Lung (tissue), 12 donors: ENCODE results near the gene SUSD1. TPM values are rescaled to one million over a fixed set of nuclear protein-coding genes. Genes with fewer than 3 reads are reported as not detected.

Experiments used
- ATAC-seq: fragments of 200-7000 bp; cut with Tn5 transposase; one replicate; pipeline ENCODE4 v1.9.1; 2020; ENCODE audit warnings: moderate number of reproducible peaks; ENCODE audit not compliant: insufficient read depth, low FRiP score
- DNase-seq, 3 donors: peaks; one replicate each; pipeline ENCODE4 v3.0.0-alpha.2; 2013 to 2017
- H3K27ac ChIP-seq, 2 donors: one replicate each; pipeline ENCODE4 v1.5.1; 2013; ENCODE audit warnings: mild to moderate bottlenecking in 2 of 2, moderate library complexity in 2 of 2, control low read depth in 1 of 2, inconsistent platforms in 1 of 2, low read depth in 1 of 2, low read length in 1 of 2
- H3K27me3 ChIP-seq, 3 donors: one replicate each; pipeline ENCODE4 v1.5.1; 2013; ENCODE audit warnings: low read length in 2 of 3; ENCODE audit not compliant: control insufficient read depth in 3 of 3, insufficient read depth in 3 of 3
- H3K36me3 ChIP-seq, 4 donors: one replicate each; pipeline ENCODE4 v1.5.1; 2013; ENCODE audit warnings: low read length in 4 of 4, mild to moderate bottlenecking in 1 of 4, moderate library complexity in 1 of 4; ENCODE audit not compliant: control insufficient read depth in 4 of 4, insufficient read depth in 4 of 4
- H3K4me1 ChIP-seq, 5 donors: one replicate each; pipeline ENCODE4 v1.5.1; 2013; ENCODE audit warnings: low read length in 5 of 5, mild to moderate bottlenecking in 2 of 5, moderate library complexity in 1 of 5; ENCODE audit not compliant: control insufficient read depth in 5 of 5, insufficient read depth in 5 of 5
- H3K4me3 ChIP-seq: one replicate; pipeline ENCODE4 v1.5.1; 2013; ENCODE audit warnings: mild to moderate bottlenecking, control low read depth, moderate library complexity
- H3K9ac ChIP-seq, 2 donors: one replicate each; pipeline ENCODE4 v1.5.1; 2013; ENCODE audit warnings: low read length in 2 of 2, control low read depth in 1 of 2; ENCODE audit not compliant: insufficient read depth in 1 of 2
- H3K9me3 ChIP-seq, 4 donors: one replicate each; pipeline ENCODE4 v1.5.1; 2013; ENCODE audit warnings: low read length in 3 of 4, mild to moderate bottlenecking in 1 of 4, moderate library complexity in 1 of 4; ENCODE audit not compliant: control insufficient read depth in 4 of 4, insufficient read depth in 3 of 4
- WGBS, 2 donors: extraction: QIAGEN DNeasy Blood & Tissue Kit; methylation state at CpG; one replicate each; pipeline ENCODE4 v1.1.7; 2013; 5-methylcytosine and 5-hydroxymethylcytosine counted together
- polyA plus RNA-seq, 2 donors: library from polyadenylated mRNA; stranded (reverse); fragments of 200-250 nt; gene quantifications; one replicate each; pipeline ENCODE4 v1.2.1, GENCODE V29; 2013
- total RNA-seq, 2 donors: library from RNA; depleted of rRNA in 1 of 2; stranded (reverse); fragments of >200 nt in 1 of 2; gene quantifications; one replicate each; pipeline ENCODE4 v1.2.1, GENCODE V29; 2014 to 2021
- TF ChIP-seq, protein P1 (sequence below): IDR thresholded peaks from 2 replicates; pipeline ENCODE4 v1.5.1; 2012; ENCODE audit warnings: mild to moderate bottlenecking; ENCODE audit errors: control extremely low read depth, extremely low read depth
- donor health status: control.
- donor health status: control.
- donor health status: Bipolar disorder and iron deficiency.
- donor health status: healthy.
- donor health status: DM: yes; HTN: yes; CAD: no.

Gene SUSD1
- total and polyA plus RNA-seq, 4 donors, result 4.4 to 26.6 (median 21.1) TPM

DNA sequence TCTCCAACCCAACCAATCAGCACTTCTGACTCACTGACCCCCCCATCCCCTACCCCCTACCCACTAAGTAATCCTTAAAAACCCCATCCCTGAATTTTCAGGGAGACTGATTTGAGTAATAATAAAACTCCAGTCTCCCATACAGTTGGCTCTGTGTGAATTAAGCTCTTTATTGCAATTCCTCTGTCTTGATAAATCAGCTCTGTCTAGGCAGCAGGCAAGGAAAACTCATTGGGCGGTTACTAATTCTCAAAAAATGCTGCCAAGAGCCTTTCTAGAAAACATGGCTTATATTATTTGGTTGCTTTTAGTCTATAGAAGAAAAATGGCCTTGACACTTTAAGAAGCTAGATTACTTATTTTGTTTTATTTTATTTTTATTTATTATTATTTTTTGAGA, 131.7 kb downstream of the SUSD1 start:
- peaks cover 0 to 9% (median 2%) of the 10 kb centered on the region in 4 donors for H3K36me3 ChIP-seq
- no peaks in the 10 kb centered on the region for H3K9me3 ChIP-seq
- ATAC-seq (no peak), DNase-seq (no peak)
- H3K27me3 ChIP-seq, result no peaks in the 10 kb centered on the region
- H3K4me1 ChIP-seq, result peaks cover 0 to 5% (median 0%) of the 10 kb centered on the region in 5 donors
- no peak overlapping the region for H3K27ac ChIP-seq
- TF ChIP-seq, protein P1, sequence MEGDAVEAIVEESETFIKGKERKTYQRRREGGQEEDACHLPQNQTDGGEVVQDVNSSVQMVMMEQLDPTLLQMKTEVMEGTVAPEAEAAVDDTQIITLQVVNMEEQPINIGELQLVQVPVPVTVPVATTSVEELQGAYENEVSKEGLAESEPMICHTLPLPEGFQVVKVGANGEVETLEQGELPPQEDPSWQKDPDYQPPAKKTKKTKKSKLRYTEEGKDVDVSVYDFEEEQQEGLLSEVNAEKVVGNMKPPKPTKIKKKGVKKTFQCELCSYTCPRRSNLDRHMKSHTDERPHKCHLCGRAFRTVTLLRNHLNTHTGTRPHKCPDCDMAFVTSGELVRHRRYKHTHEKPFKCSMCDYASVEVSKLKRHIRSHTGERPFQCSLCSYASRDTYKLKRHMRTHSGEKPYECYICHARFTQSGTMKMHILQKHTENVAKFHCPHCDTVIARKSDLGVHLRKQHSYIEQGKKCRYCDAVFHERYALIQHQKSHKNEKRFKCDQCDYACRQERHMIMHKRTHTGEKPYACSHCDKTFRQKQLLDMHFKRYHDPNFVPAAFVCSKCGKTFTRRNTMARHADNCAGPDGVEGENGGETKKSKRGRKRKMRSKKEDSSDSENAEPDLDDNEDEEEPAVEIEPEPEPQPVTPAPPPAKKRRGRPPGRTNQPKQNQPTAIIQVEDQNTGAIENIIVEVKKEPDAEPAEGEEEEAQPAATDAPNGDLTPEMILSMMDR, result no peak
- WGBS, 2 donors, result 92 to 100% methylated on average over 1 of the region's 1 CpG
- no peak overlapping the region for H3K9ac ChIP-seq
- H3K4me3 ChIP-seq, result no peak overlapping the region

DNA sequence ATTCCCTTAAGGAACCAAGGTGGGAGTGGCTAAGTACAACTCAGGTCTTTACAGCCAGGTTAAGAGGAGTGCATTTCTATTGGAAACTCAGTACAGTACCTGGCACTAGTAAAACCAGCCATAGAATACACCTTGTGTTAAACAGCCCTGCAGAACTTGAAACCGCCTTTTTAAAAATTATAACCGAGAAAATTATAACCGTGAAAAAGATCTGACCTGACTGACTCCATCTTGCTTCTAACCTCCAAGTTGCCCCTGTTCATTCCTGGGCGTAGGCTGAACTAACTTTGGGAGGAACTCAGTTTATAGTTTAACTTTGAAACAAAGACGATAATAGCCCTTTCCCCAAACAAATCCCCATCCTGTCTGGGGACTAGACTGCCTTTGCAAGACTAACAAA, 132.3 kb downstream of the SUSD1 start:
- Histone ChIP-seq H3K4me1 (peaks cover 0 to 5% (median 0%) of the 10 kb centered on the region in 5 donors), H3K27me3 (no peaks in the 10 kb centered on the region), H3K9ac (no peak overlapping the region), H3K27ac (no peak overlapping the region), H3K4me3 (no peak overlapping the region), H3K36me3 (peaks cover 0 to 9% (median 2%) of the 10 kb centered on the region in 4 donors), H3K9me3 (no peaks in the 10 kb centered on the region)
- 86 to 95% methylated on average over 5 of the region's 5 CpGs for WGBS, 2 donors
- DNase-seq (no peak), ATAC-seq (no peak)
- TF ChIP-seq, protein P1, result no peak

DNA sequence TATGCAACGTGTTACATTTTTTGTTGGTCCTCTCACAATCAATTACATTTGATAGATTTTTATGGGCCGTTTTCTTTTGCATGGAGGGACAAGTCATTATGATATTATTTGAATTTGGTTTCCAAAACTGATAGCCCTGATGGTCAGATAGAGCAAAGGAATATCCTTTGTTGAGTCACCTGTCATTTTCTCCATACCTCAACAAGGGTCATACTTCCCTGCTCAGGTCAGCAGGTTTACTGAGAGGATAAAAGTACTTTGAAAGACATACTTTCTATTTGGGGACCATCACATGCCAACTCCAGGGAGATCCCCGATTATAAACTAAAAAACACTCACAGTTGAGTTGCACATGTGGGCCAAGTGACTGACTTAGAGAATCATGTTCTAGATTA, 132.9 kb downstream of the SUSD1 start:
- WGBS, 2 donors, result 88 to 90% methylated on average over 3 of the region's 3 CpGs
- no peak overlapping the region for H3K27ac ChIP-seq
- H3K9me3 ChIP-seq, result no peaks in the 10 kb centered on the region
- H3K36me3 ChIP-seq, result peaks cover 0 to 9% (median 2%) of the 10 kb centered on the region in 4 donors
- TF ChIP-seq, protein P1, result no peak
- no peaks in the 10 kb centered on the region for H3K27me3 ChIP-seq
- no peak for DNase-seq
- H3K9ac ChIP-seq, result no peak overlapping the region
- H3K4me1 ChIP-seq, result peaks cover 0 to 5% (median 0%) of the 10 kb centered on the region in 5 donors
- H3K4me3 ChIP-seq, result no peak overlapping the region
- no peak for ATAC-seq
